GM21717 (cell line): ENCODE results near the gene CHRNA1.
"Not testable (repeated sequence)": the region's sequence is repeated elsewhere in the genome, so short reads cannot be mapped to it uniquely, and the experiment has no call there.

Experiments used
- ATAC-seq: cut with Tn5 transposase; IDR thresholded peaks from one replicate; pipeline ENCODE4 v1.9.1; 2021; ENCODE audit warnings: mild to moderate bottlenecking, moderate library complexity; ENCODE audit not compliant: unreplicated experiment

Gene CHRNA1

GRCh38 chr2:174718591-174718990 lies 45.7 kb downstream of the CHRNA1 start:
- no peak for ATAC-seq

- ATAC-seq, result no peak
These were observed 46.4 kb downstream of the CHRNA1 start for GRCh38 chr2:174717916-174718315.

- no peak for ATAC-seq
These were observed 47.0 kb downstream of the CHRNA1 start for GRCh38 chr2:174717273-174717672.

GRCh38 chr2:174716785-174717184 lies 47.5 kb downstream of the CHRNA1 start:
- ATAC-seq, result no peak

GRCh38 chr2:174713686-174714085 lies 50.6 kb downstream of the CHRNA1 start:
- no peak for ATAC-seq

GRCh38 chr2:174711206-174711605 lies 53.1 kb downstream of the CHRNA1 start:
- ATAC-seq, result no peak

- not testable (repeated sequence) for ATAC-seq
These were observed 54.8 kb downstream of the CHRNA1 start for GRCh38 chr2:174709416-174710004.

GRCh38 chr2:174708713-174709112 lies 55.6 kb downstream of the CHRNA1 start:
- no peak for ATAC-seq

- ATAC-seq, result no peak
These were observed 59.0 kb downstream of the CHRNA1 start for GRCh38 chr2:174705321-174705720.

- ATAC-seq, result no peak
These were observed 59.6 kb downstream of the CHRNA1 start for GRCh38 chr2:174704642-174705041.

- ATAC-seq, result no peak
These were observed 60.2 kb downstream of the CHRNA1 start for GRCh38 chr2:174704061-174704460.

- ATAC-seq, result no peak
These were observed 60.8 kb downstream of the CHRNA1 start for GRCh38 chr2:174703430-174703829.

GRCh38 chr2:174702541-174702940 lies 61.7 kb downstream of the CHRNA1 start:
- ATAC-seq, result no peak

GRCh38 chr2:174699993-174700766 lies 64.1 kb downstream of the CHRNA1 start:
- no peak for ATAC-seq
